ENCODE results near the gene ATP2B3.

The ATP2B3 gene

GRCh38 chrX:153569475-153569874 lies 52.0 kb downstream of the ATP2B3 start:
- Histone ChIP-seq H3K9me3 (ENCODE audit: control insufficient read depth, low read length) (no peaks in the 10 kb centered on the region), H3K4me1 (ENCODE audit: control insufficient read depth, insufficient read depth, low read length, poor library complexity, severe bottlenecking) (no peaks in the 10 kb centered on the region), H3K27ac (ENCODE audit: low read depth, low read length, severe bottlenecking) (no peak overlapping the region), H3K4me3 (ENCODE audit: extremely low read depth, insufficient read depth, low read length, poor library complexity, severe bottlenecking) (no peak overlapping the region), H3K36me3 (ENCODE audit: control insufficient read depth, insufficient read depth, low read length) (no peaks in the 10 kb centered on the region)
- 96% methylated on average over 3 to 4 of the region's 13 CpGs for WGBS, 2 experiments (ENCODE audit: insufficient coverage in 2 of 2)

GRCh38 chrX:153571534-153571908 lies 54.1 kb downstream of the ATP2B3 start:
- no peaks in the 10 kb centered on the region for H3K9me3 ChIP-seq (ENCODE audit: control insufficient read depth, low read length)
- no peak overlapping the region for H3K27ac ChIP-seq (ENCODE audit: low read depth, low read length, severe bottlenecking)
- WGBS, 2 experiments (ENCODE audit: insufficient coverage in 2 of 2): 100% methylated on average over 1 of the region's 6 CpGs; no CpG with 5 or more reads in 1 of the 2 experiments
- H3K4me3 ChIP-seq (ENCODE audit: extremely low read depth, insufficient read depth, low read length, poor library complexity, severe bottlenecking): no peak overlapping the region
- H3K4me1 ChIP-seq (ENCODE audit: control insufficient read depth, insufficient read depth, low read length, poor library complexity, severe bottlenecking): no peaks in the 10 kb centered on the region
- H3K36me3 ChIP-seq (ENCODE audit: control insufficient read depth, insufficient read depth, low read length): no peaks in the 10 kb centered on the region

- WGBS, 2 experiments (ENCODE audit: insufficient coverage in 2 of 2): 87 to 95% methylated on average over 3 of the region's 10 CpGs
These were observed 55.2 kb downstream of the ATP2B3 start for GRCh38 chrX:153572601-153573000.

GRCh38 chrX:153573984-153574383 lies 56.5 kb downstream of the ATP2B3 start:
- Histone ChIP-seq H3K36me3 (ENCODE audit: control insufficient read depth, insufficient read depth, low read length) (no peaks in the 10 kb centered on the region), H3K9me3 (ENCODE audit: control insufficient read depth, low read length) (no peaks in the 10 kb centered on the region), H3K4me1 (ENCODE audit: control insufficient read depth, insufficient read depth, low read length, poor library complexity, severe bottlenecking) (no peaks in the 10 kb centered on the region), H3K27ac (ENCODE audit: low read depth, low read length, severe bottlenecking) (no peak overlapping the region), H3K4me3 (ENCODE audit: extremely low read depth, insufficient read depth, low read length, poor library complexity, severe bottlenecking) (no peak overlapping the region)
- 79 to 86% methylated on average over 2 to 4 of the region's 4 CpGs for WGBS, 2 experiments (ENCODE audit: insufficient coverage in 2 of 2)

More at GRCh38 chrX:153572601-153573000, 55.2 kb downstream of the ATP2B3 start:
- no peaks in the 10 kb centered on the region for H3K9me3 ChIP-seq (ENCODE audit: control insufficient read depth, low read length)
- no peaks in the 10 kb centered on the region for H3K36me3 ChIP-seq (ENCODE audit: control insufficient read depth, insufficient read depth, low read length)
- no peak overlapping the region for H3K4me3 ChIP-seq (ENCODE audit: extremely low read depth, insufficient read depth, low read length, poor library complexity, severe bottlenecking)
- no peaks in the 10 kb centered on the region for H3K4me1 ChIP-seq (ENCODE audit: control insufficient read depth, insufficient read depth, low read length, poor library complexity, severe bottlenecking)
- no peak overlapping the region for H3K27ac ChIP-seq (ENCODE audit: low read depth, low read length, severe bottlenecking)

- Histone ChIP-seq H3K9me3 (ENCODE audit: control insufficient read depth, low read length) (no peaks in the 10 kb centered on the region), H3K4me1 (ENCODE audit: control insufficient read depth, insufficient read depth, low read length, poor library complexity, severe bottlenecking) (no peaks in the 10 kb centered on the region), H3K4me3 (ENCODE audit: extremely low read depth, insufficient read depth, low read length, poor library complexity, severe bottlenecking) (no peak overlapping the region), H3K27ac (ENCODE audit: low read depth, low read length, severe bottlenecking) (no peak overlapping the region), H3K36me3 (ENCODE audit: control insufficient read depth, insufficient read depth, low read length) (no peaks in the 10 kb centered on the region)
- 78 to 87% methylated on average over 3 to 4 of the region's 10 CpGs for whole genome bisulfite sequencing, 2 experiments (ENCODE audit: insufficient coverage in 2 of 2)
These were observed 58.9 kb downstream of the ATP2B3 start for GRCh38 chrX:153576239-153576870.

- no peaks in the 10 kb centered on the region for H3K36me3 ChIP-seq (ENCODE audit: control insufficient read depth, insufficient read depth, low read length)
- no peaks in the 10 kb centered on the region for H3K9me3 ChIP-seq (ENCODE audit: control insufficient read depth, low read length)
- WGBS, 2 experiments (ENCODE audit: insufficient coverage in 2 of 2): 87 to 92% methylated on average over 4 to 5 of the region's 6 CpGs
- no peak overlapping the region for H3K27ac ChIP-seq (ENCODE audit: low read depth, low read length, severe bottlenecking)
- no peak overlapping the region for H3K4me3 ChIP-seq (ENCODE audit: extremely low read depth, insufficient read depth, low read length, poor library complexity, severe bottlenecking)
- H3K4me1 ChIP-seq (ENCODE audit: control insufficient read depth, insufficient read depth, low read length, poor library complexity, severe bottlenecking): no peaks in the 10 kb centered on the region
These were observed 59.5 kb downstream of the ATP2B3 start for GRCh38 chrX:153576961-153577360.

- H3K4me3 ChIP-seq (ENCODE audit: extremely low read depth, insufficient read depth, low read length, poor library complexity, severe bottlenecking): no peak overlapping the region
- H3K27ac ChIP-seq (ENCODE audit: low read depth, low read length, severe bottlenecking): no peak overlapping the region
- 44 to 50% methylated on average over 6 to 11 of the region's 18 CpGs for WGBS, 2 experiments (ENCODE audit: insufficient coverage in 2 of 2)
These were observed 60.9 kb downstream of the ATP2B3 start for GRCh38 chrX:153578200-153578835.

GRCh38 chrX:153578889-153579288 lies 61.4 kb downstream of the ATP2B3 start:
- H3K27ac ChIP-seq (ENCODE audit: low read depth, low read length, severe bottlenecking): no peak overlapping the region
- H3K4me1 ChIP-seq (ENCODE audit: control insufficient read depth, insufficient read depth, low read length, poor library complexity, severe bottlenecking): no peaks in the 10 kb centered on the region
- 86% methylated on average over 1 of the region's 2 CpGs; no CpG with 5 or more reads in 1 of the 2 experiments for WGBS, 2 experiments (ENCODE audit: insufficient coverage in 2 of 2)
- no peaks in the 10 kb centered on the region for H3K36me3 ChIP-seq (ENCODE audit: control insufficient read depth, insufficient read depth, low read length)
- no peaks in the 10 kb centered on the region for H3K9me3 ChIP-seq (ENCODE audit: control insufficient read depth, low read length)
- no peak overlapping the region for H3K4me3 ChIP-seq (ENCODE audit: extremely low read depth, insufficient read depth, low read length, poor library complexity, severe bottlenecking)

More at GRCh38 chrX:153578200-153578835, 60.9 kb downstream of the ATP2B3 start:
- Histone ChIP-seq H3K36me3 (ENCODE audit: control insufficient read depth, insufficient read depth, low read length) (no peaks in the 10 kb centered on the region), H3K9me3 (ENCODE audit: control insufficient read depth, low read length) (no peaks in the 10 kb centered on the region), H3K4me1 (ENCODE audit: control insufficient read depth, insufficient read depth, low read length, poor library complexity, severe bottlenecking) (no peaks in the 10 kb centered on the region)

- H3K36me3 ChIP-seq (ENCODE audit: control insufficient read depth, insufficient read depth, low read length): no peaks in the 10 kb centered on the region
- no peaks in the 10 kb centered on the region for H3K9me3 ChIP-seq (ENCODE audit: control insufficient read depth, low read length)
- H3K4me3 ChIP-seq (ENCODE audit: extremely low read depth, insufficient read depth, low read length, poor library complexity, severe bottlenecking): no peak overlapping the region
- 100% methylated on average over 3 of the region's 14 CpGs; no CpG with 5 or more reads in 1 of the 2 experiments for WGBS, 2 experiments (ENCODE audit: insufficient coverage in 2 of 2)
- H3K27ac ChIP-seq (ENCODE audit: low read depth, low read length, severe bottlenecking): no peak overlapping the region
- no peaks in the 10 kb centered on the region for H3K4me1 ChIP-seq (ENCODE audit: control insufficient read depth, insufficient read depth, low read length, poor library complexity, severe bottlenecking)
These were observed 63.4 kb downstream of the ATP2B3 start for GRCh38 chrX:153580700-153581386.

- Histone ChIP-seq H3K27ac (ENCODE audit: low read depth, low read length, severe bottlenecking) (no peak overlapping the region), H3K4me3 (ENCODE audit: extremely low read depth, insufficient read depth, low read length, poor library complexity, severe bottlenecking) (no peak overlapping the region), H3K36me3 (ENCODE audit: control insufficient read depth, insufficient read depth, low read length) (peaks cover 7% of the 10 kb centered on the region), H3K9me3 (ENCODE audit: control insufficient read depth, low read length) (no peaks in the 10 kb centered on the region), H3K4me1 (ENCODE audit: control insufficient read depth, insufficient read depth, low read length, poor library complexity, severe bottlenecking) (no peaks in the 10 kb centered on the region)
- 64% methylated on average over 9 of the region's 13 CpGs; no CpG with 5 or more reads in 1 of the 2 experiments for WGBS, 2 experiments (ENCODE audit: insufficient coverage in 2 of 2)
These were observed 65.5 kb downstream of the ATP2B3 start for GRCh38 chrX:153582896-153583295.
